ENCODE measurements around the gene YKT6.

YKT6 gene

DNA sequence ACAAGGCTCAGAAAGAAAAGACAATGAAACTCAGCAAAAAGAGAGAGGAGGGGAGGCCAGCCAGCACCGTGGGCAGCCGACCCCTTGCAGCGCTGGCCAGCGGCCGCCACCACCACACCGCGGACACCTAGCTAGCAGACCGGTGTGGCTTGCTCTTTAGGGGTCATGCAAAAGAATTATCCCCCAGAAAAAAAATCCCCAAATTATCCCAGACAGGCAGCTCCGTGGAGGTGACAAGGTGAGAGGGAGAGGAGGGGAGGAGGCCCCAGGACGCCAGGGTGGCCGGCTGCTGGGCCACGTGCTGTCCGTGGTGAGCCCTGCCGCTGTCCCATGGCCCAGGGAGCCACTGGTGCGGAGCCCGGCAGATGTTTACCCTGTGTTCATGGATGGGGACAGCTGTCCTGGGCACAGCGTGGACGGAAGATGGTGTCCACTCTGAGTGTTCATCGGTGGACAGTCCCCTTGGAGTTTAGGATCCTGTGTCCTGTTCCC lies 16.5 kb downstream of the YKT6 start:
- POLR2A ChIA-PET = interaction anchor here (0.8 kb wide), 1 partner anchor 173 kb away, joined by 3 read pairs; the partner anchor contains the start of gene DBNL
- TF ChIP-seq ZNF24 (tag by site-specific recombination; IDR thresholded peaks at IDR 0.05) = no peak
- TF ChIP-seq WT1 (tag by site-specific recombination; IDR thresholded peaks at IDR 0.05) = no peak
- TF ChIP-seq, protein P1, sequence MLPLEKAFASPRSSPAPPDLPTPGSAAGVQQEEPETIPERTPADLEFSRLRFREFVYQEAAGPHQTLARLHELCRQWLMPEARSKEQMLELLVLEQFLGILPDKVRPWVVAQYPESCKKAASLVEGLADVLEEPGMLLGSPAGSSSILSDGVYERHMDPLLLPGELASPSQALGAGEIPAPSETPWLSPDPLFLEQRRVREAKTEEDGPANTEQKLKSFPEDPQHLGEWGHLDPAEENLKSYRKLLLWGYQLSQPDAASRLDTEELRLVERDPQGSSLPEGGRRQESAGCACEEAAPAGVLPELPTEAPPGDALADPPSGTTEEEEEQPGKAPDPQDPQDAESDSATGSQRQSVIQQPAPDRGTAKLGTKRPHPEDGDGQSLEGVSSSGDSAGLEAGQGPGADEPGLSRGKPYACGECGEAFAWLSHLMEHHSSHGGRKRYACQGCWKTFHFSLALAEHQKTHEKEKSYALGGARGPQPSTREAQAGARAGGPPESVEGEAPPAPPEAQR (tag by site-specific recombination; IDR thresholded peaks at IDR 0.05) = no peak
- TF ChIP-seq ZNF214 (tag by site-specific recombination; IDR thresholded peaks at IDR 0.05; ENCODE audit: borderline replicate concordance) = no peak
- TF ChIP-seq ZNF677 (tag by site-specific recombination; IDR thresholded peaks at IDR 0.05) = no peak
- TF ChIP-seq ZNF571 (tag by site-specific recombination; IDR thresholded peaks at IDR 0.05) = no peak
- TF ChIP-seq, protein P2, sequence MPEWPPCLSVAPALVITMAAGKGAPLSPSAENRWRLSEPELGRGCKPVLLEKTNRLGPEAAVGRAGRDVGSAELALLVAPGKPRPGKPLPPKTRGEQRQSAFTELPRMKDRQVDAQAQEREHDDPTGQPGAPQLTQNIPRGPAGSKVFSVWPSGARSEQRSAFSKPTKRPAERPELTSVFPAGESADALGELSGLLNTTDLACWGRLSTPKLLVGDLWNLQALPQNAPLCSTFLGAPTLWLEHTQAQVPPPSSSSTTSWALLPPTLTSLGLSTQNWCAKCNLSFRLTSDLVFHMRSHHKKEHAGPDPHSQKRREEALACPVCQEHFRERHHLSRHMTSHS (tag by site-specific recombination; IDR thresholded peaks at IDR 0.05) = no peak
- H3K4me3 ChIP-seq (ENCODE audit: low read depth, low read length) = no peak overlapping the region
- CTCF ChIA-PET = no interaction called here
- no peaks in the 10 kb centered on the region for H3K4me1 ChIP-seq (ENCODE audit: control insufficient read depth, insufficient read depth, low read length)
- H3K36me3 ChIP-seq (ENCODE audit: control insufficient read depth in 2 of 2, insufficient read depth in 1 of 2, low read length in 2 of 2) = peaks cover 0 to 12% of the 10 kb centered on the region in 2 experiments; a peak in 1 of 3 replicates
- H3K9me3 ChIP-seq (ENCODE audit: control insufficient read depth, insufficient read depth, low read depth, low read length) = no peaks in the 10 kb centered on the region
- H3K27ac ChIP-seq (ENCODE audit: extremely low read depth, low read depth, low read length) = no peak overlapping the region

GRCh38 chr7:44217852-44218402 lies 17.1 kb downstream of the YKT6 start:
- Histone ChIP-seq H3K36me3 (ENCODE audit: control insufficient read depth in 2 of 2, insufficient read depth in 1 of 2, low read length in 2 of 2) (peaks cover 0 to 6% of the 10 kb centered on the region in 2 experiments; a peak in 1 of 3 replicates), H3K4me3 (ENCODE audit: low read depth, low read length) (no peak overlapping the region), H3K4me1 (ENCODE audit: control insufficient read depth, insufficient read depth, low read length) (no peaks in the 10 kb centered on the region), H3K27ac (ENCODE audit: extremely low read depth, low read depth, low read length) (no peak overlapping the region), H3K9me3 (ENCODE audit: control insufficient read depth, insufficient read depth, low read depth, low read length) (no peaks in the 10 kb centered on the region)
- POLR2A ChIA-PET = interaction anchor here (0.6 to 0.8 kb wide), 2 partner anchors 21 to 173 kb away, joined by 3 read pairs; partner anchors contain the start of gene DBNL
- CTCF ChIA-PET = no interaction called here
- no peak for TF ChIP-seq PRDM10 (tag by site-specific recombination; IDR thresholded peaks at IDR 0.05)
- TF ChIP-seq ZFP37 (tag by site-specific recombination; IDR thresholded peaks at IDR 0.05) = no peak
- TF ChIP-seq ZFP69B (tag by site-specific recombination; IDR thresholded peaks at IDR 0.05) = no peak
- TF ChIP-seq ZNF311 (tag by site-specific recombination; IDR thresholded peaks at IDR 0.05; ENCODE audit: borderline replicate concordance) = no peak
- no peak for TF ChIP-seq ZNF792 (tag by site-specific recombination; IDR thresholded peaks at IDR 0.05)
- no peak for TF ChIP-seq ZNF670 (tag by site-specific recombination; IDR thresholded peaks at IDR 0.05; ENCODE audit: low read depth)
- TF ChIP-seq, protein P3, sequence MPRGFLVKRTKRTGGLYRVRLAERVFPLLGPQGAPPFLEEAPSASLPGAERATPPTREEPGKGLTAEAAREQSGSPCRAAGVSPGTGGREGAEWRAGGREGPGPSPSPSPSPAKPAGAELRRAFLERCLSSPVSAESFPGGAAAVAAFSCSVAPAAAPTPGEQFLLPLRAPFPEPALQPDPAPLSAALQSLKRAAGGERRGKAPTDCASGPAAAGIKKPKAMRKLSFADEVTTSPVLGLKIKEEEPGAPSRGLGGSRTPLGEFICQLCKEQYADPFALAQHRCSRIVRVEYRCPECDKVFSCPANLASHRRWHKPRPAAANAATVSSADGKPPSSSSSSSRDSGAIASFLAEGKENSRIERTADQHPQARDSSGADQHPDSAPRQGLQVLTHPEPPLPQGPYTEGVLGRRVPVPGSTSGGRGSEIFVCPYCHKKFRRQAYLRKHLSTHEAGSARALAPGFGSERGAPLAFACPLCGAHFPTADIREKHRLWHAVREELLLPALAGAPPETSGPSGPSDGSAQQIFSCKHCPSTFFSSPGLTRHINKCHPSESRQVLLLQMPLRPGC (tag by site-specific recombination; IDR thresholded peaks at IDR 0.05) = no peak
- TF ChIP-seq WT1 (tag by site-specific recombination; IDR thresholded peaks at IDR 0.05) = no peak
- no peak for TF ChIP-seq ZNF16 (tag by site-specific recombination; IDR thresholded peaks at IDR 0.05; ENCODE audit: low read depth)
- no peak for TF ChIP-seq ZIC2 (tag by site-specific recombination; IDR thresholded peaks at IDR 0.05)
- no peak for TF ChIP-seq ZNF138 (tag by site-specific recombination; IDR thresholded peaks at IDR 0.05; ENCODE audit: borderline replicate concordance)
- no peak for TF ChIP-seq ZNF37A (tag by site-specific recombination; IDR thresholded peaks at IDR 0.05)
- TF ChIP-seq ZNF133 (tag by site-specific recombination; IDR thresholded peaks at IDR 0.05) = no peak
- TF ChIP-seq ZNF629 (tag by site-specific recombination; IDR thresholded peaks at IDR 0.05) = no peak
- no peak for TF ChIP-seq ZNF175 (tag by site-specific recombination; IDR thresholded peaks at IDR 0.05)
- TF ChIP-seq ZNF585B (tag by site-specific recombination; IDR thresholded peaks at IDR 0.05) = no peak

Data from HEK293 (cell line).